ENCODE results near the gene FOXP1.

DNA sequence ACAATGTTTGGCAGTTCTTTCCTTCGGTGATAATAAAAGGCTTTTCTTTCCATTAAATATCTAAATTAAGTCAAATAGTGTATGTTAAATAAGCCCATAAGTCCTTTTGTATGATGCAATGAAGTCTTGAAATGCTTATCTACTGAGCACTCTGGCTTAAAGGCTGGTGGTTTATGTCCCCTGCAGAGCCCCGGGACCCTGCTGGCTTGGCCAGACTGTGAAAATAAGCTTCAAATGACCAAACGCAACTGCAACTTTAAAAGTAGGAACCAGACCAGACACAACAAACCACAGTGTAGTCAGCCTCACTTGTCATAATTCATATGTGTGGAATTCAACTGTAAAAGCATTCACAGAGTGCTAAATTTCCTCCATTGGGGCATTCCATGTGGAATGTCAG lies 72.5 kb downstream of the FOXP1 start:
- TF ChIP-seq SIN3A (IDR thresholded peaks at IDR 0.05; ENCODE audit: borderline replicate concordance, insufficient read depth, low read length) = no peak
- TF ChIP-seq POLR2AphosphoS5 (IDR thresholded peaks at IDR 0.05; ENCODE audit: low read depth, low read length) = no peak
- TF ChIP-seq, protein P1, sequence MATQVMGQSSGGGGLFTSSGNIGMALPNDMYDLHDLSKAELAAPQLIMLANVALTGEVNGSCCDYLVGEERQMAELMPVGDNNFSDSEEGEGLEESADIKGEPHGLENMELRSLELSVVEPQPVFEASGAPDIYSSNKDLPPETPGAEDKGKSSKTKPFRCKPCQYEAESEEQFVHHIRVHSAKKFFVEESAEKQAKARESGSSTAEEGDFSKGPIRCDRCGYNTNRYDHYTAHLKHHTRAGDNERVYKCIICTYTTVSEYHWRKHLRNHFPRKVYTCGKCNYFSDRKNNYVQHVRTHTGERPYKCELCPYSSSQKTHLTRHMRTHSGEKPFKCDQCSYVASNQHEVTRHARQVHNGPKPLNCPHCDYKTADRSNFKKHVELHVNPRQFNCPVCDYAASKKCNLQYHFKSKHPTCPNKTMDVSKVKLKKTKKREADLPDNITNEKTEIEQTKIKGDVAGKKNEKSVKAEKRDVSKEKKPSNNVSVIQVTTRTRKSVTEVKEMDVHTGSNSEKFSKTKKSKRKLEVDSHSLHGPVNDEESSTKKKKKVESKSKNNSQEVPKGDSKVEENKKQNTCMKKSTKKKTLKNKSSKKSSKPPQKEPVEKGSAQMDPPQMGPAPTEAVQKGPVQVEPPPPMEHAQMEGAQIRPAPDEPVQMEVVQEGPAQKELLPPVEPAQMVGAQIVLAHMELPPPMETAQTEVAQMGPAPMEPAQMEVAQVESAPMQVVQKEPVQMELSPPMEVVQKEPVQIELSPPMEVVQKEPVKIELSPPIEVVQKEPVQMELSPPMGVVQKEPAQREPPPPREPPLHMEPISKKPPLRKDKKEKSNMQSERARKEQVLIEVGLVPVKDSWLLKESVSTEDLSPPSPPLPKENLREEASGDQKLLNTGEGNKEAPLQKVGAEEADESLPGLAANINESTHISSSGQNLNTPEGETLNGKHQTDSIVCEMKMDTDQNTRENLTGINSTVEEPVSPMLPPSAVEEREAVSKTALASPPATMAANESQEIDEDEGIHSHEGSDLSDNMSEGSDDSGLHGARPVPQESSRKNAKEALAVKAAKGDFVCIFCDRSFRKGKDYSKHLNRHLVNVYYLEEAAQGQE (IDR thresholded peaks at IDR 0.05; ENCODE audit: insufficient read depth in 1 of 2, low read depth in 2 of 2, low read length in 2 of 2) = no peak
- no peak for TF ChIP-seq TAF1 (IDR thresholded peaks at IDR 0.05; ENCODE audit: borderline replicate concordance, insufficient read depth, low read length)
- TF ChIP-seq FOXP2 (optimal IDR thresholded peaks at IDR 0.05; ENCODE audit: borderline replicate concordance, extremely low read depth, extremely low read length, insufficient read depth) = no peak
